NCI-H1105 (cell line): ENCODE data around the gene UQCRHL.
"Not testable (repeated sequence)": the region's sequence is repeated elsewhere in the genome, so short reads cannot be mapped to it uniquely, and the experiment has no call there.

Experiments used
- DNase-seq: peaks from one replicate; lab custom pipeline; 2025; lab: John Stamatoyannopoulos, UW

The UQCRHL gene

DNA sequence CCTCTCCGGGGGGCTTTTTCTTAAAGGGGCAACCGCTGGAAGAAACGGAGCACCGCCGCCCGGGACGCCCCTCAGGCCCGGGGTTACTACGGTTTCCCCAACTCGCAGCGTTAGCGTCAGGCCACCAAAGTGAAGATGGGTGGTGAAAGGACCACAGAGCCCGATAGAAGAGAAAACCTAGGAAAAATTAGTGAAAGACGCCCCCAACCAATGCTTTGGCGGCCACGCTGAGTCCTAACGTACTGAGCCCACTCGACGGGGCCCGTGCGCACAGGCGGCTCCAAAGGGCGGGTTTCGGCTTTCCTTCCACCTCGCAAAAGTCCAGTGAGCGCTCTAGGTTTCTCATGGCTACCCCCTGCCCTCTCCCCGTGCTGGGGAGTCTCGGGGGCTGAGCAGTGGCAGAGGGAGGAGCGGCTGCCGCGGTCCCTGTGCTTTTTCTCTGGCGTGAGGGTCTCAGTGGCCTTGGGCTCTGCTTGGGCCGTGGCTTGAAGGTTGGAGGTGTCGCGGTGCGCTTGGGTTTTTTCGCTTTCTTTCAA, 27.8 kb upstream of the UQCRHL start:
- no peak for DNase-seq

DNA sequence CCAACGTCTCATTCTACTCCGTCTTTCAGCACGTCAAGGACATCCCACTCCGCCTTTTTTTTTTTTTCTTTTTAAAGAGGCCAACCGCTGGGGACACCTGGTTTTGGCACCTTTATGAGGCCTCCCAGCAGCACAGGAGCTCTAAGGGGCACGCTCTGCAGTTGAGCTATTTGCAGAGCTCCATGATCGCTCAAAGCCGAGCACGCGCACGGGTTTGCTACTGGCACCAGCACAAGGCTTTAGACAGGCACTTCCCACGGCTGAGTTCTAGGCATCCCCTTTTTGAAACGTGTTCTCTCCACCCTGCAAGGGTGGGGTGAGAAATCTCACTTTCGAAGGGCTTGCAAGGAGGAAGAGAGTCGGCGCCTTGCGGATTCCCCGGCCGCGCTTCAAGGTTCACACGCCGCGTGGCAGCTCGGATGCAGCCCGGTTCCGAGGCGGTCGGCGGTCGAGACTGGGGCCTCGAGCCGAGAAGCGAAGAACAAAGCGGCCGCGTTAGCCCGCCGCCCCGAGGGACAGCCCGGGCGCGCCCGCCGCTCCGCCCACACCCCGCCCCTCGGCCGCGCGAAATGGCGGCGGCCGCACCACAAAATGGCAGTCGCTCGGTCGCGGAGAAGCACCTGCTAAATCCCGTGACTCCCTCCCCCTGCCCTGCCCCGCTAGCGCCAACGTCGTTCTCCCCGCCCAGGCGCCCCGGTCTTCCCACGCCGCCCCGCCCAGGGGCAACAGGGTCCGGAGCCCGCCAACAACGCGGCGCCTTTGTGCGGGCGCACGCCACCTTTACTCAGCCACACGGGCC, 27.2 kb upstream of the UQCRHL start:
- peak; percentile 96 for DNase-seq

DNA sequence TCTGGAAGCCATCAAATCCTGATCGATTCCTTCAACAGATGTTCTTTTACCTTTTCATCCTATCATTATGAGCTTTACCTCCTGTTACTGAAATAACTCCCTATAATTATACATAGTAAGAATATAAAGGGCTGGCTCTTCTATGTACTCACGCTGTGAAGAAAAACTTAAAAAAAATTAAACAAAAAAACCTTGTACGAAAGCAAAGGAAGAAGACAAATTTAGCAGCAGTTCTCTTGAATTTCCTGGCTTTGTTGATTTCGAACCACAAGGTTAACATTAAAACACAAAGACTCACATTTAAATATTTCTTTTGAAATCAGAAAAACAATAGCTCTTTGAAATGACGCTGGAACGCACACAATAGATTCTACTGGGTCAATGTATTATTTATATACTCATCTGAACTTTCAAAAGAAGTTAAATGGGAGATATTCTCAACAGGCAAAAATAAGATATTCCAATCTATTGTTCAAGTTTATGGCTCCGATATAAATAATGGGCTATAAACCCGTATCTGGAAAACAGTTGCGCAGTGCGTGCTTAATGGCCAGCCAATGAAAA, 26.5 kb upstream of the UQCRHL start:
- no peak for DNase-seq

DNA sequence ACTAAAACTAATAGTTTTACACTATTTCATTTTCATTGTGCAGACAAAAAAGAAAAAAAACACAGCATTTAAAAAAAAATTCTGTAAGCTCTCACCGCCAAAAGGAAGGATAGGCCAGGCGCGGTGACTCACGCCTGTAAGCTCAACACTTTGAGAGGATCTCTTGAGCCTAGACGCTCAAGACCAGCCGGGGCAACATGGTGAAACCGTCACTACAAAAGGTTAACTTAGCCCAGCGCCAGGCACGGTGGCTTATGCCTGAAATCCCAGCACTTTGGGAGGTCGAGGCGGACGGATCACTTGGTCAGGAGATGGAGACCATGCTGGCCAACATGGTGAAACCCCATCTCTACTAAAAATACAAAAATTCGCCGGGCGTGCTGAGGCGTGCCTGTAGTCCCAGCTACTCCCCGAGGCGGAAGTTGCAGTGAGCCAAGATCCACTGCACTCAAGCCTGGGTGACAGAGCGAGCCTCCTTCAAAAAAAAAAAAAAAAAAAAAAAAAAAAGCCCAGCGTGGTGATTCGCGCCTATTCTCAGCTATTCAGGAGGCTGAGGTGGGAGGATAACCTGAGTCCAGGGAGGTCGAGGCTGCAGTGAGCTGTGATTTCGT, 25.7 kb upstream of the UQCRHL start:
- DNase-seq: peak; percentile 83

DNA sequence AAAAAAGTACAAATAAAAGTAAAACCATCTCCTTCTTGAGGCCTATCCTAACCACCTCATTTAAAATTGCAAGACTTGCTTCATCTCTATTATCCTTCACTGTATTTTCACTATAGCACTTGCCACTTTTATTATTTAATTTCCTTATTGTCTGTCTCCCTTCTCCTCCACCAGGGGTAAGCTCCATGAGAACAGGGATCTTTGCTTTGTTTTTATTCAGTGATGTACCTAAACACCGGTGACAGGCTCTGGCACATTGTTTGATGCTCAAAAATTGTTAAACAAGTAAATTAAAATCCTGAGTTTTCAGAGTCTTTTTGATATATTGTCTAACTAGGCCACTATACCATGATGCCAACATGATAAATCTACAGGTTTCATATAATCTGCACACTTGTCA, 22.8 kb upstream of the UQCRHL start:
- DNase-seq: no peak

DNA sequence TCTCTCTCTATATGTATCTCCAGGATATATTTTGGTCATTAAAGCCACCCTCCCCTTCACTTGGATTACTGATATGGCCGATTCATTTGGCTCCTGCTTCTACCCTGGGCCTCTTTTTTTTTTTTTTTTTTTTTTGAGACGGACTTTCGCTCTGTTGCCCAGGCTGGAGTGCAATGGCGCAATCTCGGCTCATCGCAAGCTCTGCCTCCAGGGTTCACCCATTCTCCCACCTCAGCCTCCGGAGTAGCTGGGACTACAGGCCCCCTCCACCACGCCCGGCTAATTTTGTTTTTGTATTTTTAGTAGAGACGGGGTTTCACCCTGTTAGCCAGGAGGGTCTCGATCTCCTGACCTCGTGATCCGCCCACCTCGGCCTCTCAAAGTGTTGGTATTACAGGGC, 21.5 kb upstream of the UQCRHL start:
- not testable (repeated sequence) for DNase-seq

DNA sequence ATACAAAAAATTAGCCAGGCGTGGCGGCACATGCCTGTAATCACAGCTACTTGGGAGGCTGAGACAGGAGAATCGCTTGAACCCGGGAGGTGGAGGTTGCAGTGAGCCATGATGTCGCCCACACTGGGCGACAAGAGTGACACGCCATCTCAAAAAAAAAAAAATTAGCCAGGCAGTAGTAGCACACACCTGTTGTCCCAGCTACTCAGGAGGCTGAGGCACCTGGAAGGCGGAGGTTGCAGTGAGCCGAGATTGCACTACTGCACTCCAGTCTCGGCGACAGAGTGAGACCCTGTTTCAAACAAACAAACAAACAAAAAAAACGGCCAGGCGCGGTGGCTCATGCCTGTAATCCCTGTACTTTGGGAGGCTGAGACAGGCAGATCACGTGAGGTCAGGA, 20.1 kb upstream of the UQCRHL start:
- DNase-seq: not testable (repeated sequence)

DNA sequence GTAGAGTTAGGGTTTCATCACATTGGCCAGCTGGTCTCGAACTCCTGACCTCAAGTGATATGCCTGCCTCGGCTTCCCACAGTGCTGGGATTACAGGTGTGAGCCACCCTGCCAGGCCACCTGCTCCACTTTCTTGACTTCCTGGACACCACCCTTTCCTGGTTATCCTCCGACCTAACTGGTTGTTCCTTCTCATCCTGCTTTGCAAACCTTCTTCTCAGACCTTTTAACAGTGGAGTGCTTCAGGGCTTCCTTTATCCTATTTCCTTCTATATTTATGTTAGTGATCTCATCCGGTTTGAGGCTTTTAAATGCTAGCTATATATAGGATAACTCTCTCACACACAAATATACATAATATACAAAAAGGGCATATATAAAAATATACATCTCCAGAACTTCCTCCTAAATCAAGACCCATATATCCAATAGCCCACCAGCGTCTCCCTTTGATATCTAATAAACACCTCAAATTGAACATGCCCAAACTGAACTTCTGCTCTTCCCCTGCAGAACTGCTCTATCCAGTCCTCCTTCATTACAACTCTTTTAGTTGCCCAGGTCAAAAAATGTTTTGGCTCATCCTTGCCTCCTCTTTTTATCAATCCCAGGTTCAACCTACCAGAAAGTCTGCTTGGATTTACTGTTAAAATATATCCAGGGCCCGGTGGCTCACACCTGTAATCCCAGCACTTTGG, 19.5 kb upstream of the UQCRHL start:
- DNase-seq: no peak

DNA sequence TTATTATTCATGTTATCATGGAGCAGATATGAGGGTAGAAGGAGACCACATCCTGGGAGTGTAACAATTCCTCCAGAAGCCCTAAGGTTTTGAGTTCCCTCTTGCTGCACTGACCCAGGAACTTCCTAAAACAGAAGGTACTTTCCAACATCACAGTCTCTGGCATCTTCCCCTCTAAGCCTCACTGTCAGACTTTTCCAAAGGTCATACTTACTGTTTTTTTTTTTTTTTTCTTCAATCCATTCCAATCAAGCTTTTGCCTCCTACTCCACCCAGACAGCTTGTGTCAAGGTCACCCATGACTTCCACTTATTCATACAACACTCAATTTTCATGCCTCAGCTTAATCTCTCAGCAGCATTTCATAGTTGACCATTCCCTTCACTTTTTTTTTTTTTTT, 18.4 kb upstream of the UQCRHL start:
- DNase-seq: no peak

DNA sequence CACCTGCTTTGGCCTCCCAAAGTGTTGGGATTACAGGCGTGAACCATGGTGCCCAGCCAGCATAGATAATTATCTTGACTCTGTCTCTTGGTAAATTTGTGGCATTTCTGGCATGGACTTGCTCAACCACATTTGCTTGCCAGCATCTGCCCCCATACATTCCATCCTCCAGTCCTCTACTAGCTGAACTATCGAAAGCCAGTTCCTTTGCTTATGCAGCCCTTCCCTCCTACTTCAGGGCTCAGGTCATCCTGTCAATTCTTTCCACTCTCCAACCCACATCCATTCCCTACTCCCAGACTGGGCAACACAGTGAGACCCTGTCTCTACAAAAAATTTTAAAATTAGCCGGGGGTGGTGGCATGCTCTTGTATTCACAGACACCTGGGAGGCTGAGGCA, 13.0 kb upstream of the UQCRHL start:
- no peak for DNase-seq

DNA sequence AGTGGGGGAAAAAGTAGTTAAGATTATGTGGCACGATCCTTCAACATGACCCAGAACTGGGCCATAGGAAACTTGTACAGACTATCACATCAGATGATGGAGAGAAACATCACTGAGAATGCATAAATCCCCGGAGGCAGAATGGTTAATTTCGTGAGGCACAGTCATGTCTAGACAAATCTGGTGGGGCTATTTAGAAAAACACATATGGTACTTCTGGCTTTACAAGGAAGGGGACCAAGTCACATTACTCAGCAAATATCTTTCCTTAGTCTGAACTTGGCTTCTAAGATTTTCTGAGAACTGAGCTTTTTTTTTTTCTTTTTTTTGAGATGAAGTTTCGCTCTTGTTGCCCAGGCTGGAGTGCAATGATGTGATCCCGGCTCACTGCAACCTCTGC, 9.2 kb upstream of the UQCRHL start:
- no peak for DNase-seq

DNA sequence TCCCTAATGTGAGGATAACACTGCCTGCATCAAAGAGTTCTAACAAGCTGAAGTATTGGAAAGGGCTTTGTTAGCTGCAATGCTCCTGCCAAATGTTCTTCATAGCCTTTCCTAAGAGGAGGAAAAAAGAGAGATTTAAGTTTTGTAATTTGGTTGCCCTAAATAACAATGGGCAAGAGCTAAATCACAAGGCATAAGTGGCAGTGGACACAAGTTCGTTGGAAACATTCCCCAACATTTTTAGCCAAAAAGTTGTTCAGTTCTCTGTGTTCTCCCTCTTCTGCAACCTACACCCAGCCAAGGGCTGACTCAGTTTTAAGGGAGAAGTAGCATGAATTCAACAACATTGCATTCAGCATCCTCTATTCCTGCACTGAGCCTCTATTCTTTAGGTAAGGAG, 2.6 kb upstream of the UQCRHL start:
- no peak for DNase-seq

DNA sequence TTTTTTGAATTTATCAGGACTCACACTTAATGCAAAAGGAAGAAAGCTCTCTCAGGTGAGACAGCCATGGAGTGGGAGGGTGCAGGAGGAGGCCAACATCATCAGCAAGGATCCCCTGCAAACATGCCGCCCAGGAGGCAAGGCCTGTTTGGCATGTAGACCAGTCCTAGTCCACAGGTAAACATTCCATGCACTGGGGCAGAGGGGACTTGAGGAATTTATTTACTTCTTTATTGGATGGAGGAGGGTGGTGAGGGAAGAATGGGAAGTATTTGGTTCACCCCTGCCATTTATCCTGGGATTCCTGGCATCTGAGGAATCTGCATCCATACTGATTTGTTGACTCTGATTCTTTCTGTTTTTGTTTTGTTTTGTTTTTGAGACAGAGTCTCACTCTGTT, 1.5 kb upstream of the UQCRHL start:
- DNase-seq: no peak

DNA sequence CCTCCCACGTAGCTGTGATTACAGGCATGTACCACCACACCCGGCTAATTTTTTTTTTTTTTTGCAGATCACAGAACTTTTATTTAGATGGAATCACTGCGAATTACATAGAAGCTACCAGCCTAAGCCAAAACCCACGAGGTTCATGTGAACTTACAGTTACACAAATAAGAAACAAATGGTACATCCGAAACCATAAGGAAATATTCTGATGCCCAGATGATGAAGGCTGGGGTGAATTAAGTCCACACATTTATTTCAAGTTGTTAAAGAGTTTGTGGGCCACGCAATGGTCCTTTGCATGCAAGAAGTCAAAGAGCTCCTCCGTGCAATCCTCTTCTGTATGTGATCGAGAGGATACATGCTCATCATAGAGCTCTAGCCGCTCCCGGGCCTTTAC, 328 bp downstream of the UQCRHL start:
- DNase-seq: no peak

DNA sequence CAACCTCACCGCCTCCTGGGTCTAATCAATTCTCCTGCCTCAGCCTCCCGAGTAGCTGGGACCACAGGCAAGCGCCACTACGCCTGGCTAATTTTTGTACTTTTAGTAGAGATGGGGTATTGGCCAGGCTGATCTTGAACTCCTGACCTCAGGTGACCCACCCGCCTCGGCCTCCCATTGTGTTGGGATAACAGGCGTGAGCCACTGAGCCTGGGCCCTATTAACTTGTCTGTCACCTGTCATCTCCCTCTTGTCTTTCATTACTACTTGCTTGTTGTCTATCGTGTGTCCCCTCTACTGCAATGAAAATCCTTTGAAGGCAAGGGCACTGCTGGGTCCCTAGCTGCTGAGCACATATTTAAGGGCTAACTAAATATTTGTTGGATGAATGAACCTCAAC, 3.4 kb downstream of the UQCRHL start:
- DNase-seq: no peak

DNA sequence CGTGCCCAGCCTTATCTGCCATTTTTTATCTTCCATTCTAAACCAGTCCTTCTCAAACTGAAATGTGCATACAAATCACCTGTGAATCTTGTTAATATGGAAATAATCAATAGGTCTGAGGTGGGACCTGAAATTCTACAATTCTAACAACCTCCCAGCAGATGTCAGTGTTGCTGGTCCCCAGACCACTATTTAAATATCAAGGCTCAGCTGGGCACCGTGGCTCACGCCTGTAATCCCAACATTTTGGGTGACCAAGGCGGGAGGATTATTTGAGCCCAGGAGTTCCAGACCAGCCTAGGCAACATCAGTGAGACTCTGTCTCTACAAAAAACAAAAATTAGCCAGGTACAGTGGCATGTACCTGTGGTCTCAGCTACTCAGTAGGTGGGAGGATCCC, 4.1 kb downstream of the UQCRHL start:
- DNase-seq: no peak

DNA sequence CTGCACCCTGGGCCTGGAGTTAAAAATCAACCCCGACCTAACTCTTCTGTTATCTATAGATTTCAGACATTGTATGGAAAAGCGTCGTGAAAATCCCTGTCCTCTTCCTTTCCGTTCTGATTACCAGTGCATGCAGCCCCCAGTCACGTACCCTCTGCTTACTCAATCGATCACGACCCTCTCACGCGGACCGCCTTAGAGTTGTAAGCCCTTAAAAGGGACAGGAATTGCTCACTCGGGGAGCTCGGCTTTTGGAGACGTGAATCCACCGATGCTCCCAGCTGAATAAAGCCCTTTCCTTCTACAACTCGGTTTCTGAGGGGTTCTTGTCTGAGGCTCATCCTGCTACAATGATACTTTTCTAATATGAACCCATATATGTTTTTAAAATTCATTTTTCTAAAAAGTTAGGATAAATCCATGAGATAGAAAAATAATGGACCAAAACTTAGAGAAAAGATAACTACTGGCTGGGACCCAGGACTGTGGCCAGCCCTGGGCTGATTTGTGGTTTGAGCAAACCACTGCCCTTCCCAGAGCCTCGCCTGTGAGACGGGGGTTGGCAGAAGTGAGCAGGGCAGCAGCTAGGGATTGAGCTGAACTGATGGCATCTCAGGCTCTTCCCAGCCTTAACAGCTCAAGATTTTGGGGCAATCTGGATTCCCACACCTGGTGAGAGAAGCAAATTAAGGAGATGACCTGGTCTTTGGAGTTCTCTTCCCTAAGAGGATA, 5.0 kb downstream of the UQCRHL start:
- DNase-seq: no peak

DNA sequence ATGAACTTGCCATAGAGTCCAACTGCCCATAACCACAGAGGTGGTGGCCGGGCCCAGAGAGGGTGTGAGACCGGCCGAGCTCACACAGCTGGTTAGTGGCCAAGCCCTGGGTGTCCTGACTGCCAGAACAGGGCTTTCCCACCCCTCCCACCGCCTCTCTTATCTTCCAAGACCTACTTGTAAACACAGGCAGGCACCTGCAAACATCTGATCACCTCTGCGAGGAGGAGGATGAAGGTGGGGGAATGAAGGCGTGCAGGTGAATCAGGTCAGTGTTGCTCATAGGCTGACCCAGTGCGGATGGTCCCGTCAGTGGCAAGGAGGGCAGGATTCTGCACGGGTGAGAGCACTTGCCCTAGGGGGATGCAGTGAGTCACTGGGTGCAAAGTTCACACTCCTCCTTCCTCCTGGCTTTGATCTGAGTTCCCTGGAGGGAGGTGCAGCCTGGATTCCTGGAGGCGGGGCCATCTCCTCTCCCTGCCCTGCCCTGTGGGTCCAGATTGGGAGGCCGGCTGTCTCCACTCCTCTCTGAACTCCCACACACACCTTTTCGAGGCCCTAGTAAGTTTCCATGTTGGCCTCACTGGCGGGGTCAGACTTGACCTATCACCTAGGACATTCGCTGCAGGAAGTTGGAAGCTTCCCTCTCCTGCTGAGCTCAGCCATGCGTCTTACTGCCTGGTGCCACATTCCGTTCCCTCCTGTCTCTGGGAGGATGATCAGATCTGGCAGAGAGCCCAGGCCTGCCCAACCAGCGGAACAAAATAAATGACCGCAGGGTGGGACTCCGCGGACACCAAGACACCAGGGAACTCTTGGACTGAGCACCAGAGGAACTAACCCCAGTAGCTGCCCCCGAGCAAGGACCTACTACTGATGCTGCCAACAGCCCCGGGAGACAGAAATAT, 7.3 kb downstream of the UQCRHL start:
- DNase-seq: no peak

DNA sequence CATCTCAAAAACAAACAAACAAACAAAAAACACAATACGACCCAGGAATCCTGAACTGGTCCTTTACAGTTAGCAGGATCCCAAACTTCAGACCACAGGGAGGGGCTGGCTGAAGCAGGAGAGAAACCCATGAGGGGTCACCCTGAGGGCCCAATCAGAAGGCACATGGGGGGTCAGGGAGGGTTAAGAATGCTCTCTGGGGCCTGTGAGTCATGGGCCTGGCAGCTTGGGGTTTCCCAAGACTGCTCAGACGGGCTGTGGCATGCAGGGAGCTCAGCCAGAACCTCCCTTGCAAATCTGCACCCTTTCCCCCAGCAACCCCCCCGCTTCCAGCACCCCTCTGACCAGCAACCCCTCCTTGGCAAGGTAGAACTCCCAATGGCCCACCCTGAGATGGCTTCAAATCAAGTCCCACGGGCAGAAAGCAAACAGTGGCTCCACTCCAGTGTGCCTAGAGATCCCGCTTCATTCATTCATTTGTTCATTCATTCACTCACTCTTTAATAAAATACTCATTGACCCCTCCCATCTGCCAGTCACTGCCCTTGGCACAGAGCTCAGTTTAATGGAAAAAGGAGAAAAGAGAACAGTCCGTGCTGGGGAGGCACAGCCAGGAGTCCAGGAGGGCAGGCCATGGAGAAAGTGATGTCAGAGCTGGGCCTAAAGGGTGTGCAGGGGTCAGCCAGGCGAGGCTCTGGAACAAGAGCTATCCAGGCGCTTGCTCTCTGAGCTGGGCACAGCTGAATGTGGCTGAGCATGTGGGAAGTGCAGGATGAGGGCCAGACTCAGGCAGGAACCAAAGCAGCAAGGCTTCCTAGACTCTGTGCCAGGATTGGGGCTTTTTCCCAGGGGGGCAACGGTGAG, 8.2 kb downstream of the UQCRHL start:
- DNase-seq: no peak
